Measurements from ENCODE around the gene GMDS. TPM values are rescaled to one million over a fixed set of nuclear protein-coding genes. Genes with fewer than 3 reads are reported as not detected.

GMDS gene
- total and polyA plus RNA-seq, 2 donors (not counting 1 experiment from before 2014, with no cell fraction given) = 11.5 to 16.4 TPM

DNA sequence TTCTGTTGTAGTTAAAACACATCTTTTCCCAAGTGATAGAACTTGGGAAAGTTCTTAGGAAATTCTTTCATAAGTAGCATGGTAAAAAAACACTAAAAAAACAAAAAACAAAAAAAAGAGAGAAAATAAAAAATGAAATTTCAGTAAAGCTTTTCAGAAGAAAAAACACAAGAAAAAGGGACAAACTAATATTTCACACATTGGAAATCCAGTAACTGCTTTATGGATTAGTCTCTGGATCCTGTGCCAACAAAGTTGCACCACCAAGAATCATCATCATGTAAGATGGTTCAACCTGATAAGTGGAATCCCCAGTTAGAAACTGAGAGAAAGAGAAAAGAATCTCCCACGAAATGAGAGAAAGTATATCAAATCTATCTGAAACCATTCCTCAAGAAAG lies 144.2 kb downstream of the GMDS start:
- H3K79me2 ChIP-seq (ENCODE audit: control insufficient read depth, insufficient read depth, low read length) = no peaks in the 10 kb centered on the region
- ChIA-PET CTCF (no interaction called here), POLR2A (no interaction called here)
- Mint-ChIP-seq H3K27ac (no peak overlapping the region), H3K4me1 (no peaks in the 10 kb centered on the region), H3K4me3 (no peak overlapping the region), H3K27me3 (no peaks in the 10 kb centered on the region), H3K9me3 (ENCODE audit: insufficient read depth) (no peaks in the 10 kb centered on the region)
- intact Hi-C loops (cut with micrococcal nuclease) = loop anchor here (10.0 kb wide), 2 partner anchors 534 to 594 kb away; no protein-coding TSS in a partner anchor
- H3K4me1 ChIP-seq (ENCODE audit: control insufficient read depth in 2 of 2, insufficient read depth in 2 of 2, low read length in 2 of 2) = no peaks in the 10 kb centered on the region
- no peak overlapping the region for H3K27ac ChIP-seq (ENCODE audit: low read length in 2 of 2)
- DNase-seq (no peak), ATAC-seq (ENCODE audit: low read depth) (no peak)
- TF ChIP-seq, protein P1, sequence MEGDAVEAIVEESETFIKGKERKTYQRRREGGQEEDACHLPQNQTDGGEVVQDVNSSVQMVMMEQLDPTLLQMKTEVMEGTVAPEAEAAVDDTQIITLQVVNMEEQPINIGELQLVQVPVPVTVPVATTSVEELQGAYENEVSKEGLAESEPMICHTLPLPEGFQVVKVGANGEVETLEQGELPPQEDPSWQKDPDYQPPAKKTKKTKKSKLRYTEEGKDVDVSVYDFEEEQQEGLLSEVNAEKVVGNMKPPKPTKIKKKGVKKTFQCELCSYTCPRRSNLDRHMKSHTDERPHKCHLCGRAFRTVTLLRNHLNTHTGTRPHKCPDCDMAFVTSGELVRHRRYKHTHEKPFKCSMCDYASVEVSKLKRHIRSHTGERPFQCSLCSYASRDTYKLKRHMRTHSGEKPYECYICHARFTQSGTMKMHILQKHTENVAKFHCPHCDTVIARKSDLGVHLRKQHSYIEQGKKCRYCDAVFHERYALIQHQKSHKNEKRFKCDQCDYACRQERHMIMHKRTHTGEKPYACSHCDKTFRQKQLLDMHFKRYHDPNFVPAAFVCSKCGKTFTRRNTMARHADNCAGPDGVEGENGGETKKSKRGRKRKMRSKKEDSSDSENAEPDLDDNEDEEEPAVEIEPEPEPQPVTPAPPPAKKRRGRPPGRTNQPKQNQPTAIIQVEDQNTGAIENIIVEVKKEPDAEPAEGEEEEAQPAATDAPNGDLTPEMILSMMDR (IDR thresholded peaks at IDR 0.05) = no peak
- TF ChIP-seq EZH2 (IDR thresholded peaks at IDR 0.05; ENCODE audit: borderline replicate concordance, insufficient read depth, low read depth, low read length, poor library complexity, severe bottlenecking) = no peak
- no CpG with 5 or more reads among the region's 1 CpG for WGBS (ENCODE audit: insufficient coverage)
- no peaks in the 10 kb centered on the region for H4K20me1 ChIP-seq (ENCODE audit: control insufficient read depth, insufficient read depth, low read length, poor library complexity, severe bottlenecking)
- H3K36me3 ChIP-seq (replicated peaks in 1 of 2; ENCODE audit: control extremely low read depth in 1 of 2, control insufficient read depth in 1 of 2, extremely low read depth in 1 of 2, insufficient read depth in 2 of 2, low read length in 1 of 2) = no peaks in the 10 kb centered on the region
- no peak overlapping the region for H3K4me3 ChIP-seq (ENCODE audit: control extremely low read depth in 1 of 5, extremely low read depth in 1 of 5, insufficient read depth in 1 of 5, low read depth in 2 of 5, low read length in 4 of 5)
- H2AFZ ChIP-seq (ENCODE audit: insufficient read depth, low read depth, low read length, poor library complexity, severe bottlenecking) = no peak overlapping the region
- no peak overlapping the region for H3K4me2 ChIP-seq (replicated peaks; ENCODE audit: low read depth, low read length, poor library complexity, severe bottlenecking)
- no peaks in the 10 kb centered on the region for H3K27me3 ChIP-seq (replicated peaks in 1 of 4; ENCODE audit: control extremely low read depth in 1 of 4, control insufficient read depth in 3 of 4, insufficient read depth in 4 of 4, low read length in 3 of 4)
- no peak overlapping the region for H3K9ac ChIP-seq (ENCODE audit: low read length)
- no peaks in the 10 kb centered on the region for H3K9me3 ChIP-seq (ENCODE audit: control extremely low read depth in 1 of 3, control insufficient read depth in 2 of 3, insufficient read depth in 1 of 3, low read length in 2 of 3)

DNA sequence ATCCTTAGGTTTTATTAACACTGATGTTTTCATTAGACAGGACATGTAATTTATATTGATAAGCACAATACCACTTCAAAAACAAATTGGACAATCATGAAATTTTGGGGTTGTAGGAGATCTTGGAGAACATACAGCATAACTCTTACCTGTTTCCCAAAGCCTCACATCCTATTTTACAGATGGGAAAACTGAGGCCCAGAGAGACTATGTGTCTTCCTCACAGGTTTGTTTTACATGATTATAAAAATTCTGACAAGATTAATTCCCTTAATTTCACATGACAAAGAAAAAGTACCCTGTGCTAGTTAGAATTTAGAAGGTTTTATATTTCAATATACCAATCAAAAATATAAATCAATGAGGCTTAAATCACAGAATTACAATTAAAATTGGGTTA lies 145.5 kb downstream of the GMDS start:
- Histone ChIP-seq H4K20me1 (ENCODE audit: control insufficient read depth, insufficient read depth, low read length, poor library complexity, severe bottlenecking) (no peaks in the 10 kb centered on the region), H3K4me2 (replicated peaks; ENCODE audit: low read depth, low read length, poor library complexity, severe bottlenecking) (no peak overlapping the region), H3K27me3 (replicated peaks in 1 of 4; ENCODE audit: control extremely low read depth in 1 of 4, control insufficient read depth in 3 of 4, insufficient read depth in 4 of 4, low read length in 3 of 4) (no peaks in the 10 kb centered on the region), H3K4me1 (ENCODE audit: control insufficient read depth in 2 of 2, insufficient read depth in 2 of 2, low read length in 2 of 2) (no peaks in the 10 kb centered on the region), H2AFZ (ENCODE audit: insufficient read depth, low read depth, low read length, poor library complexity, severe bottlenecking) (no peak overlapping the region), H3K79me2 (ENCODE audit: control insufficient read depth, insufficient read depth, low read length) (no peaks in the 10 kb centered on the region), H3K27ac (ENCODE audit: low read length in 2 of 2) (no peak overlapping the region), H3K9ac (ENCODE audit: low read length) (no peak overlapping the region), H3K36me3 (replicated peaks in 1 of 2; ENCODE audit: control extremely low read depth in 1 of 2, control insufficient read depth in 1 of 2, extremely low read depth in 1 of 2, insufficient read depth in 2 of 2, low read length in 1 of 2) (no peaks in the 10 kb centered on the region), H3K4me3 (ENCODE audit: control extremely low read depth in 1 of 5, extremely low read depth in 1 of 5, insufficient read depth in 1 of 5, low read depth in 2 of 5, low read length in 4 of 5) (no peak overlapping the region), H3K9me3 (ENCODE audit: control extremely low read depth in 1 of 3, control insufficient read depth in 2 of 3, insufficient read depth in 1 of 3, low read length in 2 of 3) (no peaks in the 10 kb centered on the region)
- ChIA-PET POLR2A (no interaction called here), CTCF (interaction anchor here (1.2 kb wide), 1 partner anchor 493 kb away, joined by 3 read pairs; no protein-coding TSS in a partner anchor)
- Mint-ChIP-seq H3K27ac (no peak overlapping the region), H3K4me3 (no peak overlapping the region), H3K9me3 (ENCODE audit: insufficient read depth) (no peaks in the 10 kb centered on the region), H3K4me1 (no peaks in the 10 kb centered on the region), H3K27me3 (no peaks in the 10 kb centered on the region)
- intact Hi-C loops (cut with micrococcal nuclease) = loop anchor here (10.0 kb wide), 2 partner anchors 535 to 595 kb away; no protein-coding TSS in a partner anchor
- TF ChIP-seq, protein P1 (IDR thresholded peaks at IDR 0.05) = no peak
- no peak for TF ChIP-seq EZH2 (IDR thresholded peaks at IDR 0.05; ENCODE audit: borderline replicate concordance, insufficient read depth, low read depth, low read length, poor library complexity, severe bottlenecking)
- ATAC-seq (ENCODE audit: low read depth) (no peak), DNase-seq (no peak)
